WERI-Rb-1 (cell line): ENCODE data around the gene MYL12A.
"Not testable (repeated sequence)": the region's sequence is repeated elsewhere in the genome, so short reads cannot be mapped to it uniquely, and the experiment has no call there.

ENCODE experiments used
- DNase-seq: peaks from one replicate; pipeline ENCODE4 v3.0.0-alpha.2; 2020
- H3K27ac ChIP-seq: fragments of 250-450 bp; sonication (Bioruptor Pico); 2 replicates; pipeline ENCODE4 v1.5.1; 2020; ENCODE audit warnings: mild to moderate bottlenecking, moderate library complexity
- H3K27me3 ChIP-seq: fragments of 250-450 bp; sonication (Bioruptor Pico); 2 replicates; pipeline ENCODE4 v1.5.1; 2021; ENCODE audit warnings: mild to moderate bottlenecking, low read depth, moderate library complexity; ENCODE audit not compliant: insufficient read depth, severe bottlenecking
- H3K36me3 ChIP-seq: fragments of 250-450 bp; sonication (Bioruptor Pico); 2 replicates; pipeline ENCODE4 v1.5.1; 2020; ENCODE audit warnings: mild to moderate bottlenecking, moderate library complexity
- H3K4me3 ChIP-seq: 2 replicates; pipeline ENCODE4 v1.5.1; 2011; ENCODE audit warnings: low read depth, mild to moderate bottlenecking, control low read depth, low read length
- H3K9me3 ChIP-seq: fragments of 250-450 bp; sonication (Bioruptor Pico); 2 replicates; pipeline ENCODE4 v1.5.1; 2021; ENCODE audit warnings: mild to moderate bottlenecking, moderate library complexity; ENCODE audit not compliant: severe bottlenecking
- TF ChIP-seq, protein P1 (sequence below): IDR thresholded peaks from 2 replicates; pipeline ENCODE4 v1.5.1; 2011; ENCODE audit warnings: low read depth, mild to moderate bottlenecking, control low read depth, inconsistent platforms, low read length

MYL12A gene

GRCh38 chr18:3217948-3218647 lies 29.5 kb upstream of the MYL12A start:
- Histone ChIP-seq H3K9me3 (no peaks in the 10 kb centered on the region), H3K27ac (peak overlapping the region; percentile 30; the same call in 1 of the 2 replicates), H3K36me3 (no peaks in the 10 kb centered on the region; the same call in 1 of the 2 replicates), H3K4me3 (no peak overlapping the region), H3K27me3 (no peaks in the 10 kb centered on the region)
- DNase-seq = peak; percentile 51
- TF ChIP-seq, protein P1, sequence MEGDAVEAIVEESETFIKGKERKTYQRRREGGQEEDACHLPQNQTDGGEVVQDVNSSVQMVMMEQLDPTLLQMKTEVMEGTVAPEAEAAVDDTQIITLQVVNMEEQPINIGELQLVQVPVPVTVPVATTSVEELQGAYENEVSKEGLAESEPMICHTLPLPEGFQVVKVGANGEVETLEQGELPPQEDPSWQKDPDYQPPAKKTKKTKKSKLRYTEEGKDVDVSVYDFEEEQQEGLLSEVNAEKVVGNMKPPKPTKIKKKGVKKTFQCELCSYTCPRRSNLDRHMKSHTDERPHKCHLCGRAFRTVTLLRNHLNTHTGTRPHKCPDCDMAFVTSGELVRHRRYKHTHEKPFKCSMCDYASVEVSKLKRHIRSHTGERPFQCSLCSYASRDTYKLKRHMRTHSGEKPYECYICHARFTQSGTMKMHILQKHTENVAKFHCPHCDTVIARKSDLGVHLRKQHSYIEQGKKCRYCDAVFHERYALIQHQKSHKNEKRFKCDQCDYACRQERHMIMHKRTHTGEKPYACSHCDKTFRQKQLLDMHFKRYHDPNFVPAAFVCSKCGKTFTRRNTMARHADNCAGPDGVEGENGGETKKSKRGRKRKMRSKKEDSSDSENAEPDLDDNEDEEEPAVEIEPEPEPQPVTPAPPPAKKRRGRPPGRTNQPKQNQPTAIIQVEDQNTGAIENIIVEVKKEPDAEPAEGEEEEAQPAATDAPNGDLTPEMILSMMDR = no peak

DNA sequence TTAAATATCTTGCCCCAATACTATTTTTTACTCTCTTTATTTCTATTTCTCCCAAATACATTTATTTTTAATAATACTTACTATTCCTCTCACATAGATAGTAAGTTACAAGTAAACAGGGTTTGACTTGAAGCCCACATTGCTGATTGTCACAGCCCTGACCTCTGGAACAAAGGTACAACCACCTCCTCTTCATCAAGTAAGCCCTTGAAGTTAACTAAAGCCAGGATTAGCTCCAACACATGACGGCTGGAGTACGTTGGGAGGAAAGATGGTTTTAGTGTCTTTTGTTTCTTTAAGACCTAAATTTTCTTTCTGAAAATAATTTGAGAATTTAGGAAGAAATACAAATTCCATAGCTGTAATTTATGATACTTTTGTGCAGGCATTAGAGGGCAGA lies 28.8 kb upstream of the MYL12A start:
- Histone ChIP-seq H3K36me3 (no peaks in the 10 kb centered on the region; the same call in 1 of the 2 replicates), H3K27me3 (no peaks in the 10 kb centered on the region)

GRCh38 chr18:3219241-3219630 lies 28.4 kb upstream of the MYL12A start:
- H3K36me3 ChIP-seq = no peaks in the 10 kb centered on the region; the same call in 1 of the 2 replicates
- TF ChIP-seq, protein P1 = no peak
- H3K9me3 ChIP-seq = no peaks in the 10 kb centered on the region
- peak overlapping the region; percentile 52 for H3K27ac ChIP-seq
- H3K27me3 ChIP-seq = no peaks in the 10 kb centered on the region
- H3K4me3 ChIP-seq = peak overlapping the region; percentile 17; the same call in 1 of the 2 replicates
- no peak for DNase-seq

More for the DNA sequence above, 28.8 kb upstream of the MYL12A start:
- Histone ChIP-seq H3K27ac (peak overlapping the region; percentile 52), H3K4me3 (no peak overlapping the region; the same call in 1 of the 2 replicates), H3K9me3 (no peaks in the 10 kb centered on the region)
- TF ChIP-seq, protein P1 = no peak
- DNase-seq = no peak

GRCh38 chr18:3219631-3220335 lies 27.8 kb upstream of the MYL12A start, which contains the start of gene MYOM1:
Gene MYOM1, minus strand, starts transcription at chr18:3219968. Its CDS starts 4,745 bp downstream, at chr18:3215223.
- H3K4me3 ChIP-seq = peak within 1 kb of the TSS; percentile 17
- no peaks in the 10 kb centered on the region for H3K9me3 ChIP-seq
- TF ChIP-seq, protein P1 = no peak
- no peaks in the 10 kb centered on the region for H3K27me3 ChIP-seq
- no peak for DNase-seq
- peak within 1 kb of the TSS; percentile 52 for H3K27ac ChIP-seq
- no peaks in the 10 kb centered on the region; the same call in 1 of the 2 replicates for H3K36me3 ChIP-seq

GRCh38 chr18:3220868-3221267 lies 26.7 kb upstream of the MYL12A start:
- not testable (repeated sequence) for DNase-seq, H3K4me3 ChIP-seq, H3K27me3 ChIP-seq, H3K9me3 ChIP-seq, H3K27ac ChIP-seq, H3K36me3 ChIP-seq

DNA sequence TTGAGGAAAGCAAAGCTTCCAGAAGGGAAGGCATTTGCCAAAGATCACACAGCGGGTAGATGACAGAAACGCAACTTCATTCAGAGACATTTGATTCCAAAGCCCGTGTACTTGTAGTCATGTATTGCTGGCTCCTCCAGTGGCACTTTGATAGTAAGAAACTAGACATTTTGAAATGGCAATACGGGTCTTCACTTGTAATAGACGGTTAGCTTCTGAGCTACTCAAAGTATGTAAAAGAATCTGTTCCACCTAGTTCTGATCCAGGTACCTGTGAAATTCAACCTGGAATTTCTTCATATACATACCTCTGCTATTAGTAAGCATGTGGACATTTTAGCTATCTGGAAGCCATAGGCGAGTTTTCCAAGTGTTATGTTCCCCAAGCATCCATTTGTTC lies 26.1 kb upstream of the MYL12A start:
- H3K36me3 ChIP-seq = no peaks in the 10 kb centered on the region
- H3K27me3 ChIP-seq = no peaks in the 10 kb centered on the region
- no peak overlapping the region for H3K4me3 ChIP-seq
- no peaks in the 10 kb centered on the region for H3K9me3 ChIP-seq
- TF ChIP-seq, protein P1 = no peak
- DNase-seq = no peak
- H3K27ac ChIP-seq = no peak overlapping the region
